Panc1 (cell line): ENCODE measurements around the gene SNCB. TPM values are rescaled to one million over a fixed set of nuclear protein-coding genes. Genes with fewer than 3 reads are reported as not detected.

ENCODE experiments used
- ATAC-seq: fragments of 200-7000 bp; cut with Tn5 transposase; 2 replicates; pipeline ENCODE4 v1.9.1; 2020; ENCODE audit warnings: mild to moderate bottlenecking, moderate library complexity
- BruUV-seq: library from RNA; stranded (reverse); fragments of 400-500 nt; replicated peaks from 2 replicates; lab custom pipeline; 2021; lab: Mats Ljungman, UMichigan
- CTCF ChIA-PET: fragments of 300-600 bp; sonication (Branson Sonifier 250); formaldehyde crosslinking; loops from one replicate; lab custom pipeline; 2022; ENCODE audit warnings: antibody characterized with exemption; lab: Charles Lee
- POLR2A ChIA-PET: fragments of 300-600 bp; sonication (Branson Sonifier 250); formaldehyde crosslinking; loops from one replicate; lab custom pipeline; 2022; ENCODE audit warnings: antibody characterized with exemption; lab: Charles Lee
- DNase-seq: peaks from one replicate; pipeline ENCODE4 v3.0.0-alpha.2; 2010; ENCODE audit warnings: low read depth, low spot score
- H3K27ac ChIP-seq: 2 replicates; pipeline ENCODE4 v1.5.1; 2011; ENCODE audit warnings: mild to moderate bottlenecking, low read length, inconsistent platforms
- H3K27me3 ChIP-seq: fragments of 200-500 bp; sonication (Bioruptor generic); 2 replicates; pipeline ENCODE4 v1.6.0; 2014; ENCODE audit warnings: low read length, inconsistent platforms; ENCODE audit not compliant: control insufficient read depth, insufficient read depth
- H3K36me3 ChIP-seq: fragments of 200-500 bp; sonication (Bioruptor generic); 2 replicates; pipeline ENCODE4 v1.5.1; 2014; ENCODE audit warnings: inconsistent platforms, mild to moderate bottlenecking, low read length, moderate library complexity; ENCODE audit not compliant: control insufficient read depth, insufficient read depth
- H3K4me1 ChIP-seq: 2 replicates; pipeline ENCODE4 v1.5.1; 2011; ENCODE audit warnings: inconsistent platforms, mild to moderate bottlenecking, low read length, moderate library complexity; ENCODE audit not compliant: control insufficient read depth, insufficient read depth
- H3K4me3 ChIP-seq, 2 experiments: 2 replicates each; pipeline ENCODE4 v1.5.1; 2011 to 2012; ENCODE audit warnings: low read depth in 2 of 2, low read length in 2 of 2, mild to moderate bottlenecking in 2 of 2, inconsistent platforms in 1 of 2, moderate library complexity in 1 of 2
- H3K9me3 ChIP-seq: fragments of 200-500 bp; sonication (Bioruptor generic); 2 replicates; pipeline ENCODE4 v1.5.1; 2014; ENCODE audit warnings: low read depth, mild to moderate bottlenecking, inconsistent platforms, low read length, moderate library complexity; ENCODE audit not compliant: control insufficient read depth, insufficient read depth
- POLR2AphosphoS5 ChIP-seq: IDR thresholded peaks from 2 replicates; pipeline ENCODE4 v1.6.1; 2012; ENCODE audit warnings: mild to moderate bottlenecking, low read depth, low read length, moderate library complexity
- SIN3A ChIP-seq: IDR thresholded peaks from 2 replicates; pipeline ENCODE4 v1.6.1; 2012; ENCODE audit warnings: low read depth, mild to moderate bottlenecking, low read length, moderate library complexity, borderline replicate concordance; ENCODE audit not compliant: insufficient read depth
- TCF7L2 ChIP-seq: IDR thresholded peaks from 2 replicates; pipeline ENCODE4 v1.6.1; 2011; ENCODE audit warnings: mild to moderate bottlenecking, low read depth, low read length, inconsistent platforms
- in situ Hi-C: cut with HindIII; loops from 2 replicates; pipeline ENCODE4 v1.10.0; 2016; ENCODE audit warnings: low sequenced_read_pairs, low pct_unique_long_range_greater_than_20kb
- intact Hi-C: fragments of 100-400 bp; cut with micrococcal nuclease; formaldehyde crosslinking; loops from one replicate; pipeline ENCODE4 v1.10.0; 2022; ENCODE audit not compliant: unreplicated experiment
- total RNA-seq: library from RNA; stranded (reverse); gene quantifications from one replicate; pipeline ENCODE4 v1.2.1, GENCODE V29; 2021; ENCODE audit not compliant: unreplicated experiment
- TF ChIP-seq, protein P1 (sequence below), 2 experiments: IDR thresholded peaks; 2 replicates each; pipeline ENCODE4 v1.6.1; 2011 to 2012; ENCODE audit warnings: low read depth in 2 of 2, control low read depth in 1 of 2, low read length in 1 of 2, mild to moderate bottlenecking in 1 of 2, moderate library complexity in 1 of 2; ENCODE audit not compliant: insufficient read depth in 1 of 2
- TF ChIP-seq, protein P2 (sequence below): fragments of 450-650 bp; IDR thresholded peaks from 2 replicates; pipeline ENCODE4 v1.5.1; 2017; ENCODE audit warnings: mild to moderate bottlenecking

SNCB gene
- total RNA-seq, 1 experiment from 2014 or later: 0.77 TPM

DNA sequence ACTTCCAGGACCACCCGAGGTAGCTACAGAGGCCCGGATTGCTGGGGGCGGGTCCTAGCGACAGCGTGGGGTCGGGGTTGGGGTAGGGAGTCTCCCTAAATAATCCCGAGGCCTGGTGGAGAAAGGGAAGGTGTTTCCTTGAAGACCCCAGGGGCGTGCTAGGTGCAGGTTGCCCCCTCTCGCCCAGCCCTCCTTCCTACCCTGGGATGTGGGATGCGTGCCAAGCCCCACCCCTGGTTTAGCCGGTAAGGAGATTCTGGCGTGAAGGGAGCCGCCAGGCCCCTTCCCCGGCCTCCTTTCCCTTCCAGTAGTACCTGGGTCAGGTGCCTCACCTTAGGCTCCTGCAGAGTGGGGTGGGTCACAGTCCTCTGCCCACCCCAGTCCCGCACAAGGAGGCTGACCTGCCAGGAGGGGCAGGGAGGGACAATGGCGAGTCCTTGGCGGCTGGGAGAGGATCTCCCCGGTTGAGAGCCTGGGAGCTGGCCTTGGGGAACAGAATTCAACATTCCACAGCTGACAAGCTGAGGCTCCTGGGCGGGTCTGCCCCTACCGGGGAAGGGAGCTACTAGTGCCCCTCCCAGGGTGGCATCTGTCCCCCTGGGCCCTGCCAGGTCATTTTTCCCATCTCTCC is 17.6 kb upstream of the SNCB start:
- no peaks in the 10 kb centered on the region for H3K27me3 ChIP-seq
- DNase-seq: no peak
- CTCF ChIA-PET: interaction anchor here (0.8 to 2.3 kb wide), 2 partner anchors 13 kb away, joined by 13 to 17 read pairs; no protein-coding TSS in a partner anchor
- peaks cover 3% of the 10 kb centered on the region; the same call in 1 of the 2 replicates for H3K36me3 ChIP-seq
- peak overlapping the region; percentile 84 for H3K27ac ChIP-seq
- BruUV-seq: no TSS peak
- in situ Hi-C loops (no loop called here), intact Hi-C loops (no loop called here)
- TF ChIP-seq, protein P1, sequence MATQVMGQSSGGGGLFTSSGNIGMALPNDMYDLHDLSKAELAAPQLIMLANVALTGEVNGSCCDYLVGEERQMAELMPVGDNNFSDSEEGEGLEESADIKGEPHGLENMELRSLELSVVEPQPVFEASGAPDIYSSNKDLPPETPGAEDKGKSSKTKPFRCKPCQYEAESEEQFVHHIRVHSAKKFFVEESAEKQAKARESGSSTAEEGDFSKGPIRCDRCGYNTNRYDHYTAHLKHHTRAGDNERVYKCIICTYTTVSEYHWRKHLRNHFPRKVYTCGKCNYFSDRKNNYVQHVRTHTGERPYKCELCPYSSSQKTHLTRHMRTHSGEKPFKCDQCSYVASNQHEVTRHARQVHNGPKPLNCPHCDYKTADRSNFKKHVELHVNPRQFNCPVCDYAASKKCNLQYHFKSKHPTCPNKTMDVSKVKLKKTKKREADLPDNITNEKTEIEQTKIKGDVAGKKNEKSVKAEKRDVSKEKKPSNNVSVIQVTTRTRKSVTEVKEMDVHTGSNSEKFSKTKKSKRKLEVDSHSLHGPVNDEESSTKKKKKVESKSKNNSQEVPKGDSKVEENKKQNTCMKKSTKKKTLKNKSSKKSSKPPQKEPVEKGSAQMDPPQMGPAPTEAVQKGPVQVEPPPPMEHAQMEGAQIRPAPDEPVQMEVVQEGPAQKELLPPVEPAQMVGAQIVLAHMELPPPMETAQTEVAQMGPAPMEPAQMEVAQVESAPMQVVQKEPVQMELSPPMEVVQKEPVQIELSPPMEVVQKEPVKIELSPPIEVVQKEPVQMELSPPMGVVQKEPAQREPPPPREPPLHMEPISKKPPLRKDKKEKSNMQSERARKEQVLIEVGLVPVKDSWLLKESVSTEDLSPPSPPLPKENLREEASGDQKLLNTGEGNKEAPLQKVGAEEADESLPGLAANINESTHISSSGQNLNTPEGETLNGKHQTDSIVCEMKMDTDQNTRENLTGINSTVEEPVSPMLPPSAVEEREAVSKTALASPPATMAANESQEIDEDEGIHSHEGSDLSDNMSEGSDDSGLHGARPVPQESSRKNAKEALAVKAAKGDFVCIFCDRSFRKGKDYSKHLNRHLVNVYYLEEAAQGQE (IDR thresholded peaks at IDR 0.05; ENCODE audit: insufficient read depth in 1 of 2, low read depth in 2 of 2, low read length in 1 of 2): no peak
- no peak for TF ChIP-seq POLR2AphosphoS5
- TF ChIP-seq SIN3A: no peak
- TF ChIP-seq, protein P2, sequence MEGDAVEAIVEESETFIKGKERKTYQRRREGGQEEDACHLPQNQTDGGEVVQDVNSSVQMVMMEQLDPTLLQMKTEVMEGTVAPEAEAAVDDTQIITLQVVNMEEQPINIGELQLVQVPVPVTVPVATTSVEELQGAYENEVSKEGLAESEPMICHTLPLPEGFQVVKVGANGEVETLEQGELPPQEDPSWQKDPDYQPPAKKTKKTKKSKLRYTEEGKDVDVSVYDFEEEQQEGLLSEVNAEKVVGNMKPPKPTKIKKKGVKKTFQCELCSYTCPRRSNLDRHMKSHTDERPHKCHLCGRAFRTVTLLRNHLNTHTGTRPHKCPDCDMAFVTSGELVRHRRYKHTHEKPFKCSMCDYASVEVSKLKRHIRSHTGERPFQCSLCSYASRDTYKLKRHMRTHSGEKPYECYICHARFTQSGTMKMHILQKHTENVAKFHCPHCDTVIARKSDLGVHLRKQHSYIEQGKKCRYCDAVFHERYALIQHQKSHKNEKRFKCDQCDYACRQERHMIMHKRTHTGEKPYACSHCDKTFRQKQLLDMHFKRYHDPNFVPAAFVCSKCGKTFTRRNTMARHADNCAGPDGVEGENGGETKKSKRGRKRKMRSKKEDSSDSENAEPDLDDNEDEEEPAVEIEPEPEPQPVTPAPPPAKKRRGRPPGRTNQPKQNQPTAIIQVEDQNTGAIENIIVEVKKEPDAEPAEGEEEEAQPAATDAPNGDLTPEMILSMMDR: no peak
- no peak for TF ChIP-seq TCF7L2
- POLR2A ChIA-PET: interaction anchor here (0.6 kb wide), 1 partner anchor 173 kb away, joined by 5 read pairs; no protein-coding TSS in a partner anchor
- peaks cover 18% of the 10 kb centered on the region for H3K4me1 ChIP-seq
- no peaks in the 10 kb centered on the region for H3K9me3 ChIP-seq
- peak overlapping the region; percentile 78 to 89 for H3K4me3 ChIP-seq
- no peak for ATAC-seq

DNA sequence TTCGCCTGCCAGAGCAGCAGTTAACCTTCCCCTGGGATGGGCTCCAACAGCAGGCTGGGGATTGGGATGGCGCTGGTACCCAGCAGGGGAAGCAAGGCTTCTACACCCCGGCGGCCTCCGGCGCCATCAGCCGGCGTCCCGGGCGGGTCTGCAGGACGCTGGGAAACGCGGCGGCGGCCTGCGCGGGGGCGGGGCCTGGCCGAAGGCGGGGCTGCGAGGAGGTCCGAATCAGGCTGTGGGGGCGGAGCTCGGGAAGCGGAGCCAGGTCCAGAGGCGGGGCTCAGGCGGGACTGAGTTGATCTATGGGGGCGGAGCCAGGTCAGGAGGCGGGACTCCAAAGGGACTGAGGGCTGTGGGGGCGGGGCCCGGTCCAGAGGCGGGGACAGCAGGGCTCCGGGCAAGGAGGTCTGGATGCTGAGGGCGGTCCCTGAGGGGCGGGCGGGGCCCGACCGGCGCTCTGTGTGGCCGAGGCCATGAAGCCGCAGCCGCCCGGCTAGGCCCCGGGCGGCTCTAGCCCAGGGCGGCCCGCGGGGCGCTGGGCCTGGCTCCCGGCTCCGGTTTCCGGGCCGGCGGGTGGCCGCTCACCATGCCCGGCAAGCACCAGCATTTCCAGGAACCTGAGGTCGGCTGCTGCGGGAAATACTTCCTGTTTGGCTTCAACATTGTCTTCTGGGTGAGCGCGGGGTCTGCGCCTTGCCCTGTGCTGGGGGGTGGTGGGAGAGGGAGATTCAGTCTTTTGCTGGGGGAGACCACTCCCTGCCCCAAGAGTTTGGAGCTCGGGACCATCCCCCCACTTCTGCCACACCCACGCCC is 16.9 kb upstream of the SNCB start, which contains the start of gene TSPAN17:
Gene TSPAN17, plus strand, starts transcription at position 455 of the 813 bp plus-strand sequence. Its CDS starts 132 bp downstream, at position 587.
- ChIA-PET CTCF (interaction anchor here (0.9 to 2.3 kb wide), 2 partner anchors 14 to 73 kb away, joined by 9 to 17 read pairs; no protein-coding TSS in a partner anchor), POLR2A (no interaction called here)
- in situ Hi-C loops: no loop called here
- no peaks in the 10 kb centered on the region for H3K9me3 ChIP-seq
- TF ChIP-seq POLR2AphosphoS5: peak; percentile 88
- TF ChIP-seq, protein P1 (IDR thresholded peaks at IDR 0.05; ENCODE audit: insufficient read depth in 1 of 2, low read depth in 2 of 2, low read length in 1 of 2): 0 out of 4 replicates have a peak, but pooled peaks of 1 of the 2 experiments have one; percentile 41
- TF ChIP-seq, protein P2: no peak
- no peak for TF ChIP-seq TCF7L2
- TF ChIP-seq SIN3A: 0 out of 2 replicates have a peak, but pooled peaks have one; percentile 70
- H3K4me1 ChIP-seq: peaks cover 18% of the 10 kb centered on the region
- H3K27ac ChIP-seq: peak within 1 kb of the TSS; percentile 86
- peak within 1 kb of the TSS; percentile 78 to 89 for H3K4me3 ChIP-seq
- ATAC-seq: peak; percentile 95
- intact Hi-C loops: no loop called here
- BruUV-seq: no TSS peak
- no peaks in the 10 kb centered on the region for H3K27me3 ChIP-seq
- peak; percentile 82 for DNase-seq
- H3K36me3 ChIP-seq: peaks cover 3% of the 10 kb centered on the region; the same call in 1 of the 2 replicates
